CD4-positive, alpha-beta T cell treated with Interleukin-15 for 1 hour (primary cell): ENCODE results near the gene AURKAIP1.
"Not testable (repeated sequence)": the region's sequence is repeated elsewhere in the genome, so short reads cannot be mapped to it uniquely, and the experiment has no call there.

Experiments
- DNase-seq: peaks from one replicate; pipeline ENCODE4 v3.0.0-alpha.2; 2020

Gene AURKAIP1

GRCh38 chr1:1385339-1385738, 10.3 kb upstream of the AURKAIP1 start:
- not testable (repeated sequence) for DNase-seq

- DNase-seq = no peak
Measured at GRCh38 chr1:1381294-1381693, 6.3 kb upstream of the AURKAIP1 start.

- DNase-seq = no peak
Measured at GRCh38 chr1:1380860-1381259, 5.9 kb upstream of the AURKAIP1 start.

GRCh38 chr1:1377540-1378205, 2.7 kb upstream of the AURKAIP1 start:
- DNase-seq = no peak

- DNase-seq = no peak
Measured at GRCh38 chr1:1376551-1377226, 1.7 kb upstream of the AURKAIP1 start.

- DNase-seq = no peak
Measured at GRCh38 chr1:1374589-1374928, 448 bp downstream of the AURKAIP1 start.

- DNase-seq = no peak
Measured at GRCh38 chr1:1373815-1374588, 1.0 kb downstream of the AURKAIP1 start.

- no peak for DNase-seq
Measured at GRCh38 chr1:1373051-1373814, 1.8 kb downstream of the AURKAIP1 start.

GRCh38 chr1:1371746-1372711, 3.0 kb downstream of the AURKAIP1 start:
- peak; percentile 69 for DNase-seq

GRCh38 chr1:1371364-1371745, 3.7 kb downstream of the AURKAIP1 start:
- DNase-seq = peak; percentile 86

GRCh38 chr1:1370771-1371300, 4.2 kb downstream of the AURKAIP1 start:
- DNase-seq = no peak

- not testable (repeated sequence) for DNase-seq
Measured at GRCh38 chr1:1370094-1370493, 4.9 kb downstream of the AURKAIP1 start.

- no peak for DNase-seq
Measured at GRCh38 chr1:1367315-1367714, 7.7 kb downstream of the AURKAIP1 start.

GRCh38 chr1:1366699-1367066, 8.3 kb downstream of the AURKAIP1 start:
- DNase-seq = no peak

GRCh38 chr1:1365875-1366698, 8.9 kb downstream of the AURKAIP1 start:
- DNase-seq = no peak

- no peak for DNase-seq
Measured at GRCh38 chr1:1364266-1364665, 10.7 kb downstream of the AURKAIP1 start.

GRCh38 chr1:1361982-1362423, 13.0 kb downstream of the AURKAIP1 start:
- no peak for DNase-seq

- DNase-seq = no peak
Measured at GRCh38 chr1:1361233-1361981, 13.6 kb downstream of the AURKAIP1 start.

- no peak for DNase-seq
Measured at GRCh38 chr1:1360506-1361169, 14.4 kb downstream of the AURKAIP1 start.
